SW480 (cell line): Measurements from ENCODE around the gene RNF222.
A peak's percentile ranks its signal among the peaks of the same experiment; 100 is the strongest.
"Not testable (repeated sequence)": the region's sequence is repeated elsewhere in the genome, so short reads cannot be mapped to it uniquely, and the experiment has no call there.

Experiments used
- DNase-seq: peaks from one replicate; pipeline ENCODE4 v3.0.0-alpha.2; 2016; ENCODE audit warnings: low spot score

RNF222 gene

GRCh38 chr17:8380049-8380448 lies 17.6 kb downstream of the RNF222 start:
- DNase-seq: no peak

- DNase-seq: not testable (repeated sequence)
Observed at GRCh38 chr17:8378117-8378516, 19.5 kb downstream of the RNF222 start.

DNA sequence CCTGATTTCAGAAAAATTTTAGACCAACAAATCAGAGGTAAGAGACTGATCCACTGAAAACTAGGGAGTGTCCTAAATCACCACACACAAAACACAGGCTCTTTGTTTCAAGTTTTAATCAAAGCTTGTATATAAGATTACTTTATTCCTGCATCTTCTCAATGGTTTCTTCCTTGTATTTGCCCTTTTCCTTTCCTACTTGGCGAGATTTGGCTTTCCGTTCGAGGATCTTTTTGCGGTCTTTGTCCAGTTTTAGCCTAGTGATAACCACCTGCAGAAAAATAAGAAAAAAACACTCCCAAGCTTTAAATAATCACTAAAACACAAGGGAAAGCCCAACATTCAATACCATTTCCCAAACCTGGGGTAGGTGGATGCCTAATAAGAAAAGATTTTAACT lies 20.2 kb downstream of the RNF222 start:
- no peak for DNase-seq

DNA sequence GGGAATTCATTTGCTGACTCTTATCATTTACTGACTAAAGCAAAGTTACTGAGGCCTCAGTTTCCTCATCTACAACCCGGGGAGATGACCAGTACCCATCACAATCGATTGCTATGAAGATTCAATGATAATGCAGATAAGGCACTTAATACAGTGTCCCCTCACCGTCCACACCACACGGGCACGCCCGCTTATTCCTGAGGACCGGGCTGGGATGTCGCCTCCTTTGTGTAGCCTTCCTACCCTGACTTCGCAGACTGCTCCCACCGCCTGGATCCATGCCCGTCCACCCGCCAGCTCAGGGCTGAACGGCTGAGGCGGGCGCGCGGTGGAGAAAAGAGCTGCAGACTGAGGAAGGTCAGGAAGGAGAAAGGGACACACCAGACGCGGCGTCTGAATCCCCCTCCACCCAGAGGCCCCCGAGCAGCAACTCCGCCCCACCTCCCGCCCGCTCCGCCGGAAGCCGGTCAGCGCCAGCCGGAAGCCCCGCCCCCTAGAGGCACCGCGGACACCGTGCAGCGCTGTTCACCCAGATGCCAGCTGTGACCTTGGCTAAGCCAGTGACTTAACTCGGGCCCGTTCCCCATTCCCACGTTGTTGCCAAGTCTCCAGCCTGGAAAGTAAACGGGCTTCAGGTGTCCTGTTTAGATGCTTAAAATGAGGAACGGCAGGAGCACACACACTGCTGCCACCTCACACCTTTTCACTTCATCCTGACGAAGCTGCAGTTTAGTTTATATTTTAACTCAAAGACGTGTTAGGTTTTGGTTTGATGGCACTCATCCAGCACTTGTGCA lies 21.2 kb downstream of the RNF222 start, which contains the start of gene KRABD2:
TSS of gene KRABD2 (minus strand) at position 434 of the 797 bp plus-strand sequence.
- DNase-seq: peak; percentile 92

DNA sequence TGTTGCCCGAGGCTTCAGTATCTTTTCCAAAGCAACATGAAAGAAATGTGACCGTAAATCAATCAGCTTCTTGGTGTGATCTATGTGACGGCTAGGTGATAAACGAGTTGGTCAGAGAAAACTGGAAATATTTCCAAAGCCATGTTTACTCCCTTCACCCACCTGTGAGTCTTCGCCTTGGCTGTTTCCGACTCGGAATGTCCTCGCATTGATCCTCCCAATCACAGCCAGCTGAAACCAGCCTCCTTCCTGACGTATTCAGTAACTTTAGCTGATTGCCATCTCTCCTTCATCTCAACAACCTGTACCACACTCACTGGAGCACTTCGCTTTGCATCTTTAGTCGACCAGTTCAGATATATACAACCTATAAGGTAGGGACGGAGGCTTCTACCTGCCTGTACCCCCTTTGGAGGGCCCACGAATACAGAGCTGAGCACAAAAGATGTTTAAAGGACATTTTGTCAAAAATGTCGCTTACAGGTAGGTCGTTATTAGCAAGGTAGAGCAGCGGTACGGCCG lies 21.8 kb downstream of the RNF222 start:
- DNase-seq: no peak

DNA sequence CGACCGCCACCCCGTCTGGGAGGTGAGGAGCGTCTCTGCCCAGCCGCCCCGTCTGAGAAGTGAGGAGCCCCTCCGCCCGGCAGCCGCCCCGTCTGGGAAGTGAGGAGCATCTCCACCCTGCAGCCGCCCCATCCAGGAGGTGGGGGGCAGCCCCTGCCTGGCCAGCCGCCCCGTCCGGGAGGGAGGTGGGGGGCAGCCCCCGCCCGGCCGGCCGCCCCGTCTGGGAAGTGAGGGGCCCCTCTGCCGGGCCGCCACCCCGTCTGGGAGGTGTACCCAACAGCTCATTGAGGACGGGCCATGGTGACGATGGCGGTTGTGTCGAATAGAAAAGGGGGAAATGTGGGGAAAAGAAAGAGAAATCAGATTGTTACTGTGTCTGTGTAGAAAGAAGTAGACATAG lies 23.8 kb downstream of the RNF222 start:
- not testable (repeated sequence) for DNase-seq

- DNase-seq: no peak
Observed at GRCh38 chr17:8372422-8372821, 25.2 kb downstream of the RNF222 start.

DNA sequence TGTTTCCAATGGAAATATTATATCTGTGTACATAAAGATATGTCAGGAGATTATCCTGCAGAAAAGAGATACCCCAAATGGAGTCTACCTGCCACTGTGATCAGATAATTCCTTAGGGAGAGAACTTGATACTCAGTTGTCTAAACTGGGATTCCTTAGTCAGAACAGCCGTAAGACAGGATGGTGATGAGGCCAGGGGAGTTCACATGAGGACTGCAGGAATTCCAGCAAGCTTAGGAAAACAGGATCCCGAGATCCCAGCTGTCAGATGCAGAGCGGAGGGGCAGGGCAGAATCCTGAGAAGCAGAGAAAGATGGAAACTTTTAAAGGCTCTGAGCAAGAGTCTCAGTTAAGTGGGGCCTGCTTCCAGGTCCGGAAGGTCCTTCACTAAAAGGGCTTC lies 25.8 kb downstream of the RNF222 start:
- no peak for DNase-seq

DNA sequence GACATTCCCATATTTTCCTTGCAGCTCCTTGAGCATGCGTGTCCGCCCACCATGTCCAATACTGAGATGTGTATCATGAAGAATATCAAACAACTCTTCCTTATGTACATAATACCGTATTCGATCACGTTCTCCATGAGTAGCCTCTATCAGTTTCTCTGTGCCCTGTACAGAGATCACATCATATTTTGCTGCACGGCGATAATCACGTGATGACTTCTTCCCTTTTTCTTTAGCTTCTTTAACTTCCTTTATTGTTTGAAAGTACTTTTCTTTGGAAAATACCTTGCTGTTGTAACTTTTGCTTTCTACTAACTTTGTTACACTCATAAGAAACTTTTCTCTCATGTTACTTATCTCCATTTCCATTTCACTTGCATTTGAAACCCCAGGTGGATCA lies 27.7 kb downstream of the RNF222 start:
- no peak for DNase-seq

DNA sequence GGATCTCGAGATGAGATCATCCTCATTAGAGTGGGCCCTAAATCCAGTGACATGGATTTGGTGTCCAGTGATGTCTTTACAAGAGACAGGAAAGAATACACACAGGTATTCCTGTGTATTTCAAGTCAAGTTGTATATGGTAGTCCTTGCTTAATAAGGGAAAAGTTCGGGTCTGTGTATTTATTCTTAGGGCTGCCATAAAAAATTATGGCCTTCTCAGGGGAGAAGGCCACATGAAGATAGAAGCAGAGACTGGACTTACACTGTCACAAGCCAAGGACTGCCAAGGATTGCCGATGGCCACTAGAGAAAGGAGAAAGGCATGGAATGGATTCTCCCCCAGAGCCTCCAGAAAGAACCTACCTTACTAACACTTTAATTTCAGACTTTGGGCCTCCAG lies 29.4 kb downstream of the RNF222 start:
- no peak for DNase-seq

DNA sequence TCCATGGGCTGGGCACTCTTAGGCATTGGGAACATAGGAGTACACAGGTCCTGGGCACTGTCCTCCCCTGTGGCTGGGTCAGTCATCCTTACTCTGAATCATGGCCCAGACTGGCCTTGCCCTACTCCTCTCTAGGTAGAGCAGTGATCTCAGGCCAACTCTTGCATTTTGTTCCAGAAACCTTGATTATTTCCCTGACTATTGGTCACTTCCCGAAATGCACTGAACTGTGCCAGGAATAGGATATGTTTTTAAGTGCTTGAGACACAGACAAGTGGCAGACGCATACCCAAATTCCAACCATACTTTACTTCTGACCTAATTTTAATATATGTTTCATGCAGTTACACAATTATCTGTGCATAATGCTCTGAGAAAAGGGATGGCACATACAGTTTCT lies 31.4 kb downstream of the RNF222 start:
- DNase-seq: no peak

- DNase-seq: no peak
Observed at GRCh38 chr17:8365143-8365542, 32.5 kb downstream of the RNF222 start.

DNA sequence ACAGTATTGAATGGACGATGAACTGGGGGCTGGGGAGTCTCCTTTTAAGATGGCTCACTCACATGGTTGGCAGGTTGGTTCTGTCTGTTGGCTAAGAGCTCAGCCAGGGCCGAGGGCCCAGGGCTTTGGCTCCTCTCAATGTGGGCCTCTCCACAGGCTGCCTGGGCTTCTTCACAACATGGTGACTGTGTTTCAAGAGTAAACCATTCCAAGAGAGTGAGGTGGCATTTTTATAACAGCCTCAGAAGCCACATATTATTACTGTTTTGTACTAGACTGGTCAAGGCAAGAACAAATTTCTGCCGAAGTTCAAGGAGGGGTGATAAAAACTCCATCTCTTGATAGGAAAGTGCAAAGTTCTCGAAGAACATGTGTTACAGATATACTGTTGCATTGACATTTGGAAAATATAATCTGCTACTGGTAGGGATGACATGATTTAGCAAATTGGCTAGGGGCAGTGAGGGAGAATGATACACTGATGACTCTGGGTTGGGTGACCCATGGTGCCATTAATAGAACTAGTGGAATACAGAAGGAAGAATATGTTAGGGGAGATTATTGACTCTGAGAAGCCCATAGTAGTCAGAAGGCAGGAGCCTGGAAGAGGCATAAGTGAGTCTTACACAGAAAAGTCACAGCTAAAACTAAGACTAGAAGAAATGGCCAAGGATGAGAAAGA lies 34.8 kb downstream of the RNF222 start:
- DNase-seq: no peak

GRCh38 chr17:8360751-8361150 lies 36.9 kb downstream of the RNF222 start:
- DNase-seq: no peak

- DNase-seq: no peak
Observed at GRCh38 chr17:8360260-8360659, 37.4 kb downstream of the RNF222 start.

- DNase-seq: no peak
Observed at GRCh38 chr17:8359769-8360168, 37.9 kb downstream of the RNF222 start.

- no peak for DNase-seq
Observed at GRCh38 chr17:8357910-8358309, 39.7 kb downstream of the RNF222 start.

DNA sequence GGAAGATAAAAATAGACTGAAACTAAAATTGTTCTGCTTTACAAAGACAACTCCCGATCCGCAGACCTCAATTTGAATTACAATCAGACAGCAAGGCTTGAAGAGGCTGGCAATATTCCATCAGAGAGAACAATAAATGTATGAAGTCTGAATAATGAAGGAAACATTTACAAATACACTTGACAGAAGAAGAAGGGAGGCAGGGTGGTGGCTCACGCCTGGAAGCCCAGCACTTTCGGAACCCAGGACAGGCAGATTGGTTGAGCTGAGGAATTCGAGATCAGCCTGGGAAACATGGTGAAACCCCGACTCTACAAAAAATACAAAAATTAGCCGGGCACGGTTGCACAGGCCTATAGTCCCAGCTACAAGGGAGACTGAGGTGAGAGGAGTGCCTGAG lies 43.4 kb downstream of the RNF222 start:
- DNase-seq: no peak

DNA sequence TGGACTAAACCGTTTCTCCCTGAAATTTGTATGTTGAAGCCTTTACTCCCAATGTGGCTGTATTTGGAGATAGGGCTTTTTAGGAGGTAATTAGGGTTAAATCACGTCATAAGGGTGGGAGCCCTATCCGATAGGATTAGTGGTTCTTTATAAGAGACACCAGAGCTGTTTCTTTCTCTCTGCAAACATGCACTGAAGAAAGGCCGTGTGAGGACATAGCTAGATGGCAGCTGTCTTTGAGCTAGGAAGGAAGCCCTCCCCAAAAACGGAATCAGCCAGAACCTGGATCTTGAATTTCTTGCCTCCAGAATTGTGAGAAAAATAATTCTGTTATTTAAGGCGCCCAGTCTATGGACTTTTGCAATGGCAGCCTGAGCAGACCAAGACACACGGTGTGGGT lies 43.9 kb downstream of the RNF222 start:
- no peak for DNase-seq

- DNase-seq: no peak
Observed at GRCh38 chr17:8350339-8350738, 47.3 kb downstream of the RNF222 start.

DNA sequence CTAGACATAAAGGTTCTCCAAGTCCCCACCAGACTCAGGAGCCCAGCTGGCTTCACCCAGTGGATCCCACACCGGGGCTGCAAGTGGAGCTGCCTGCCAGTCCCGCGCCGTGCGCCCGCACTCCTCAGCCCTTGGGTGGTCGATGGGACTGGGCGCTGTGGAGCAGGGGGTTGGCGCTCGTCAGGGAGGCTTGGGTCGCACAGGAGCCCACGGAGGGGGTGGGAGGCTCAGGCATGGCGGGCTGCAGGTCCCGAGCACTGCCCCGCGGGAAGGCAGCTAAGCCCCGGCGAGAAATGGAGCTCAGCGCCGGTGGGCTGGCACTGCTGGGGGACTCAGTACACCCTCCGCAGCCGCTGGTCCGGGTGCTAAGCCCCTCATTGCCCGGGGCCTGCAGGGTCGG lies 50.6 kb downstream of the RNF222 start:
- not testable (repeated sequence) for DNase-seq

- no peak for DNase-seq
Observed at GRCh38 chr17:8345951-8346665, 51.5 kb downstream of the RNF222 start.
